ENCODE data around the gene NKIRAS2.

The NKIRAS2 gene

GRCh38 chr17:41972571-41973407 is 47.1 kb upstream of the NKIRAS2 start:
- H3K27ac ChIP-seq (ENCODE audit: low read depth, low read length), result no peak overlapping the region
- H4K20me1 ChIP-seq (ENCODE audit: control insufficient read depth, insufficient read depth, low read depth, low read length), result 0 out of 2 replicates have a peak, but pooled peaks cover 3% of the 10 kb centered on the region
- H3K27me3 ChIP-seq (ENCODE audit: control insufficient read depth, low read length), result no peaks in the 10 kb centered on the region
- H3K9me3 ChIP-seq (ENCODE audit: control insufficient read depth, insufficient read depth, low read length), result no peaks in the 10 kb centered on the region
- H3K36me3 ChIP-seq (ENCODE audit: control insufficient read depth, low read length), result peaks cover 88% of the 10 kb centered on the region
- H3K79me2 ChIP-seq (ENCODE audit: control insufficient read depth, low read length), result peaks cover 48% of the 10 kb centered on the region
- TF ChIP-seq EZH2phosphoT487 (IDR thresholded peaks at IDR 0.05; ENCODE audit: borderline replicate concordance, low read length) (no peak), CTCF (IDR thresholded peaks at IDR 0.05; ENCODE audit: low read depth, low read length, poor library complexity, severe bottlenecking) (no peak)
- peaks cover 25% of the 10 kb centered on the region for H3K4me1 ChIP-seq (ENCODE audit: control insufficient read depth, low read length)
- H3K4me2 ChIP-seq (ENCODE audit: low read length), result no peak overlapping the region
- no peaks in the 10 kb centered on the region for H3K9me2 ChIP-seq (replicated peaks; ENCODE audit: control insufficient read depth, low read length)
- H3F3A ChIP-seq (ENCODE audit: control insufficient read depth, insufficient read depth), result peaks cover 14% of the 10 kb centered on the region; the same call in 1 of the 2 replicates
- H3K4me3 ChIP-seq (ENCODE audit: low read length), result no peak overlapping the region

- Histone ChIP-seq H3K27me3 (ENCODE audit: control insufficient read depth, low read length) (no peaks in the 10 kb centered on the region), H3K4me2 (ENCODE audit: low read length) (no peak overlapping the region)
Observed at GRCh38 chr17:41973408-41973811, 46.5 kb upstream of the NKIRAS2 start.

GRCh38 chr17:41974031-41974430 is 45.9 kb upstream of the NKIRAS2 start:
- Histone ChIP-seq H3K9me2 (replicated peaks; ENCODE audit: control insufficient read depth, low read length) (no peaks in the 10 kb centered on the region), H3K4me2 (ENCODE audit: low read length) (no peak overlapping the region), H3K36me3 (ENCODE audit: control insufficient read depth, low read length) (peaks cover 81% of the 10 kb centered on the region), H3F3A (ENCODE audit: control insufficient read depth, insufficient read depth) (peaks cover 12% of the 10 kb centered on the region; the same call in 1 of the 2 replicates), H3K9me3 (ENCODE audit: control insufficient read depth, insufficient read depth, low read length) (no peaks in the 10 kb centered on the region), H3K4me1 (ENCODE audit: control insufficient read depth, low read length) (peaks cover 13% of the 10 kb centered on the region; the same call in 1 of the 2 replicates), H4K20me1 (ENCODE audit: control insufficient read depth, insufficient read depth, low read depth, low read length) (no peaks in the 10 kb centered on the region), H3K27me3 (ENCODE audit: control insufficient read depth, low read length) (no peaks in the 10 kb centered on the region), H3K79me2 (ENCODE audit: control insufficient read depth, low read length) (peaks cover 36% of the 10 kb centered on the region), H3K27ac (ENCODE audit: low read depth, low read length) (no peak overlapping the region), H3K4me3 (ENCODE audit: low read length) (no peak overlapping the region)
- TF ChIP-seq CTCF (IDR thresholded peaks at IDR 0.05; ENCODE audit: low read depth, low read length, poor library complexity, severe bottlenecking) (no peak), EZH2phosphoT487 (IDR thresholded peaks at IDR 0.05; ENCODE audit: borderline replicate concordance, low read length) (no peak)

More at GRCh38 chr17:41973408-41973811, 46.5 kb upstream of the NKIRAS2 start:
- H4K20me1 ChIP-seq (ENCODE audit: control insufficient read depth, insufficient read depth, low read depth, low read length), result no peaks in the 10 kb centered on the region
- H3K9me2 ChIP-seq (replicated peaks; ENCODE audit: control insufficient read depth, low read length), result no peaks in the 10 kb centered on the region
- no peak overlapping the region for H3K4me3 ChIP-seq (ENCODE audit: low read length)
- H3K27ac ChIP-seq (ENCODE audit: low read depth, low read length), result no peak overlapping the region
- no peaks in the 10 kb centered on the region for H3K9me3 ChIP-seq (ENCODE audit: control insufficient read depth, insufficient read depth, low read length)
- H3K4me1 ChIP-seq (ENCODE audit: control insufficient read depth, low read length), result peaks cover 18% of the 10 kb centered on the region
- H3K36me3 ChIP-seq (ENCODE audit: control insufficient read depth, low read length), result peaks cover 88% of the 10 kb centered on the region
- peaks cover 42% of the 10 kb centered on the region for H3K79me2 ChIP-seq (ENCODE audit: control insufficient read depth, low read length)
- peaks cover 14% of the 10 kb centered on the region; the same call in 1 of the 2 replicates for H3F3A ChIP-seq (ENCODE audit: control insufficient read depth, insufficient read depth)
- TF ChIP-seq CTCF (IDR thresholded peaks at IDR 0.05; ENCODE audit: low read depth, low read length, poor library complexity, severe bottlenecking), result no peak
- no peak for TF ChIP-seq EZH2phosphoT487 (IDR thresholded peaks at IDR 0.05; ENCODE audit: borderline replicate concordance, low read length)
